NCI-H748 (cell line): ENCODE measurements around the gene APOL6.

Experiments
- DNase-seq: peaks from one replicate; lab custom pipeline; 2025; ENCODE audit not compliant: unreplicated experiment; lab: John Stamatoyannopoulos, UW

Gene APOL6

DNA sequence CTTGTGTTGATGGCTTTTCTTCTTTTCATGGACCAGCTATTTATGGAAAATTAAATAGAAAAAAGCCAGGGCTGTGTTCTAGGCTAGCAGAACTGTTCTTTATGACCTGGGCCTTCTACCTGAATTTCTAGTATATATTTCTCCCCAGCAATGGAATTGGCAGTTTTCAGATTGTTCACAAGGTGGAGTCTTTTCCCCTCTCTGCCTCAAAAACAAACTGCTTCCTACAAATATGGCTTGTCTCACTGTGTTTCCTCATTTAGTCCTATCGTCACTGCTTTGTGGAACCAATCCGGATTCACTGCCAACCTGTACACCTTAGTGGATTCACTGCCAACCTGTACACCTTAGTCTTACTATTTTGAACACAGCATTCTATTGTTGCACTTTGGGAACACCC lies 64.4 kb downstream of the APOL6 start:
- no peak for DNase-seq

DNA sequence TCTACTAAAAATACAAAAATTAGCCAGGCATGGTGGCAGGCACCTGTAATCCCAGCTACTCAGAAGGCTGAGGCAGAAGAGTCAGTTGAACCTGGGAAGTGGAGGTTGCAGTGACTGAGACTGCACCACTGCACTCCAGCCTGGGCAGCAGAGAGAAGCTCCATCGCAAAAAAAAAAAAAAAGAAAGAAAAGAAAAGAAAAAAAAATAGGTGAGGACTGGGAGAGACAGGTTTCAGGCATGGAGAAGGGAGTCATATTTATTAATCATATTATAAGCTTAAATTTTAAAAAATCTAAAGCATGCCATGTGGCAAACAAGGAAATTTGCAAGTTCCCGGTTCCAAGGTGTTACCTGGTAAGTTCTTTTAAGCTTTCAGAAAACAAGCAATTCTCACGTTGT lies 69.3 kb downstream of the APOL6 start, which contains the start of gene APOL5:
Gene APOL5, plus strand, starts transcription at position 301 of the 400 bp plus-strand sequence. Its CDS starts 0 bp downstream, at position 301.
- DNase-seq = no peak
